GM19468 (cell line): ENCODE results near the gene YPEL5.
"Not testable (repeated sequence)": the region's sequence is repeated elsewhere in the genome, so short reads cannot be mapped to it uniquely, and the experiment has no call there.

Experiments used
- ATAC-seq: cut with Tn5 transposase; IDR thresholded peaks from one replicate; pipeline ENCODE4 v1.9.1; 2021; ENCODE audit warnings: mild to moderate bottlenecking, moderate library complexity, moderate number of reproducible peaks; ENCODE audit not compliant: unreplicated experiment; ENCODE audit errors: extremely low read depth

YPEL5 gene

GRCh38 chr2:30135541-30135940 is 11.3 kb upstream of the YPEL5 start:
- ATAC-seq, result no peak

- ATAC-seq, result no peak
These were observed 9.9 kb upstream of the YPEL5 start for GRCh38 chr2:30136764-30137444.

- ATAC-seq, result peak; percentile 41
These were observed 7.5 kb upstream of the YPEL5 start for GRCh38 chr2:30139131-30139870.

- ATAC-seq, result no peak
These were observed 5.7 kb upstream of the YPEL5 start for GRCh38 chr2:30141136-30141535.

- ATAC-seq, result no peak
These were observed 2.5 kb upstream of the YPEL5 start for GRCh38 chr2:30144260-30144659.

GRCh38 chr2:30144951-30145350 is 1.9 kb upstream of the YPEL5 start:
- not testable (repeated sequence) for ATAC-seq

- no peak for ATAC-seq
These were observed 926 bp upstream of the YPEL5 start for GRCh38 chr2:30145826-30146336.

- ATAC-seq, result no peak
These were observed 448 bp downstream of the YPEL5 start for GRCh38 chr2:30147196-30147714.

GRCh38 chr2:30147715-30148610 is 1.2 kb downstream of the YPEL5 start:
- no peak for ATAC-seq

GRCh38 chr2:30148850-30149249 is 2.0 kb downstream of the YPEL5 start:
- no peak for ATAC-seq

GRCh38 chr2:30149513-30149912 is 2.7 kb downstream of the YPEL5 start:
- no peak for ATAC-seq

GRCh38 chr2:30149976-30150375 is 3.2 kb downstream of the YPEL5 start:
- ATAC-seq, result no peak

- ATAC-seq, result no peak
These were observed 4.0 kb downstream of the YPEL5 start for GRCh38 chr2:30150786-30151185.

- ATAC-seq, result no peak
These were observed 5.6 kb downstream of the YPEL5 start for GRCh38 chr2:30152385-30152784.

- ATAC-seq, result no peak
These were observed 8.4 kb downstream of the YPEL5 start for GRCh38 chr2:30155202-30155601.

- no peak for ATAC-seq
These were observed 9.3 kb downstream of the YPEL5 start for GRCh38 chr2:30155889-30156658.

- no peak for ATAC-seq
These were observed 10.8 kb downstream of the YPEL5 start for GRCh38 chr2:30157616-30158015.

GRCh38 chr2:30159766-30160165 is 13.0 kb downstream of the YPEL5 start:
- ATAC-seq, result no peak

- no peak for ATAC-seq
These were observed 15.3 kb downstream of the YPEL5 start for GRCh38 chr2:30161929-30162706.
